Neuronal stem cell (in vitro differentiated cells): ENCODE results near the gene LYVE1.

Source experiments
- DNase-seq: peaks from one replicate; pipeline ENCODE4 v3.0.0-alpha.2; 2013; ENCODE audit warnings: low spot score
- H2AFZ ChIP-seq: one replicate; pipeline ENCODE4 v1.6.1; 2013; ENCODE audit warnings: mild to moderate bottlenecking, low read length, inconsistent platforms
- H2AK5ac ChIP-seq: 2 replicates; pipeline ENCODE4 v1.6.1; 2013; ENCODE audit warnings: low read depth, mild to moderate bottlenecking, inconsistent platforms, low read length, moderate library complexity, mixed read lengths
- H2BK120ac ChIP-seq: 2 replicates; pipeline ENCODE4 v1.6.1; 2013; ENCODE audit warnings: low read depth, mild to moderate bottlenecking, inconsistent platforms, low read length, moderate library complexity, mixed read lengths
- H2BK12ac ChIP-seq: one replicate; pipeline ENCODE4 v1.6.1; 2013; ENCODE audit warnings: low read length, inconsistent platforms
- H2BK15ac ChIP-seq: 2 replicates; pipeline ENCODE4 v1.6.1; 2013; ENCODE audit warnings: mild to moderate bottlenecking, low read length, inconsistent platforms, mixed read lengths
- H2BK5ac ChIP-seq: one replicate; pipeline ENCODE4 v1.6.1; 2013; ENCODE audit warnings: inconsistent platforms, mild to moderate bottlenecking, low read length, moderate library complexity
- H3K14ac ChIP-seq: one replicate; pipeline ENCODE4 v1.6.1; 2013; ENCODE audit warnings: low read length, inconsistent platforms
- H3K18ac ChIP-seq: 2 replicates; pipeline ENCODE4 v1.6.1; 2013; ENCODE audit warnings: low read length, inconsistent platforms
- H3K23ac ChIP-seq: 2 replicates; pipeline ENCODE4 v1.6.1; 2013; ENCODE audit warnings: low read depth, mild to moderate bottlenecking, mixed read lengths, low read length, inconsistent platforms; ENCODE audit not compliant: poor library complexity
- H3K27ac ChIP-seq: replicated peaks from 3 replicates; pipeline ENCODE4 v1.5.1; 2013; ENCODE audit warnings: low read length, inconsistent platforms
- H3K27me3 ChIP-seq, 3 experiments: 2 replicates each; pipeline ENCODE4 v1.6.1; 2013; ENCODE audit warnings: low read length in 3 of 3, mild to moderate bottlenecking in 2 of 3, inconsistent platforms in 1 of 3, low read depth in 1 of 3, mixed read lengths in 1 of 3, moderate library complexity in 1 of 3; ENCODE audit not compliant: control insufficient read depth in 3 of 3, insufficient read depth in 3 of 3
- H3K36me3 ChIP-seq, 2 donors: replicated peaks in 1 of 2; 2 replicates each; pipeline ENCODE4 v1.6.1; 2013; ENCODE audit warnings: low read length in 2 of 2; ENCODE audit not compliant: control insufficient read depth in 2 of 2, insufficient read depth in 2 of 2
- H3K4ac ChIP-seq: 2 replicates; pipeline ENCODE4 v1.6.1; 2013; ENCODE audit warnings: inconsistent platforms, mild to moderate bottlenecking, low read length, moderate library complexity
- H3K4me1 ChIP-seq, 2 donors: 1 replicate in 1 of 2; 2 replicates in 1 of 2; pipeline ENCODE4 v1.6.1; 2013; ENCODE audit warnings: low read length in 2 of 2, low read depth in 1 of 2; ENCODE audit not compliant: control insufficient read depth in 2 of 2, insufficient read depth in 1 of 2
- H3K4me2 ChIP-seq: one replicate; pipeline ENCODE4 v1.6.1; 2013; ENCODE audit warnings: mild to moderate bottlenecking, low read length, inconsistent platforms; ENCODE audit not compliant: insufficient read depth, poor library complexity, severe bottlenecking
- H3K4me3 ChIP-seq, 2 donors: 2 replicates each; pipeline ENCODE4 v1.5.1; 2013; ENCODE audit warnings: low read length in 2 of 2, mild to moderate bottlenecking in 2 of 2, inconsistent platforms in 1 of 2, moderate library complexity in 1 of 2
- H3K79me1 ChIP-seq: one replicate; pipeline ENCODE4 v1.6.1; 2013; ENCODE audit warnings: low read depth, mild to moderate bottlenecking, inconsistent platforms, low read length, moderate library complexity
- H3K9ac ChIP-seq: one replicate; pipeline ENCODE4 v1.6.1; 2013; ENCODE audit warnings: mild to moderate bottlenecking, low read depth, low read length, inconsistent platforms; ENCODE audit not compliant: poor library complexity
- H3K9me3 ChIP-seq, 2 donors: replicated peaks in 1 of 2; 2 replicates each; pipeline versions ENCODE3 to v1.6.1; 2013; ENCODE audit warnings: low read length in 2 of 2, mild to moderate bottlenecking in 2 of 2, inconsistent platforms in 1 of 2, low read depth in 1 of 2, mixed read lengths in 1 of 2, moderate library complexity in 1 of 2; ENCODE audit not compliant: control insufficient read depth in 2 of 2, insufficient read depth in 1 of 2
- H4K8ac ChIP-seq: one replicate; pipeline ENCODE4 v1.6.1; 2013; ENCODE audit warnings: low read depth, mild to moderate bottlenecking, inconsistent platforms, low read length, moderate library complexity
- H4K91ac ChIP-seq: one replicate; pipeline ENCODE4 v1.6.1; 2013; ENCODE audit warnings: low read length, low read depth, mild to moderate bottlenecking, inconsistent platforms; ENCODE audit not compliant: poor library complexity
- WGBS, 2 donors: extraction: QIAGEN DNeasy Blood & Tissue Kit; methylation state at CpG; one replicate each; pipeline ENCODE4 v1.1.7; 2013; ENCODE audit warnings: missing lambda C conversion rate in 2 of 2, mixed read lengths in 1 of 2; ENCODE audit not compliant: insufficient read length in 2 of 2, insufficient replicate concordance in 1 of 2; ENCODE audit errors: extremely low coverage in 2 of 2; 5-methylcytosine and 5-hydroxymethylcytosine counted together

The LYVE1 gene

DNA sequence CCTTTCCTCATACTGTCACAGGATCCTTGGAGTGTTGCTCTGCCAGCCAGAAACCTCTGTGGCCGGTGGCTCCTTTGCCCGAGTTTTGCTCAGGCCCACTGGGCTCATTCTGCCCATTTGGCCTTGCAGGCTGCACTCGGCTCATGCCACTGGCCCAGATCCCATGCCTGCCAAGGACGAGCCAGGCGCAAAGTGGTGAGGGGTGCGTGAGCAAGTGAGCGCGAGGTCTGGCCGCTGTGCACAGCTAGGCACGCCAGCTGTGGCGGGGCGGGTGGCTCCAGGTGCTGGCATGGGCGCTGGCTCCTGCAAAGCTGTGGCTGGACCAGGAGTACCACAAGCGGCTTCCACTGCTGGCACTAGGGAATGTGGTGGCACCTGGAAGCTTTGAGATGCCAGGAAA lies 24.7 kb downstream of the LYVE1 start:
- no peak overlapping the region for H2AFZ ChIP-seq
- H3K4me3 ChIP-seq = peak overlapping the region in 1 of 2 donors; percentile 52
- H3K9me3 ChIP-seq = peaks cover 0 to 3% of the 10 kb centered on the region in 2 donors
- peak overlapping the region; percentile 68 for H3K9ac ChIP-seq
- peak overlapping the region; percentile 40 for H2AK5ac ChIP-seq
- no CpG with 5 or more reads among the region's 14 CpGs for WGBS, 2 donors
- no peak overlapping the region for H4K8ac ChIP-seq
- H3K27me3 ChIP-seq = no peaks in the 10 kb centered on the region
- no peak overlapping the region for H3K4ac ChIP-seq
- peak overlapping the region; percentile 16 for H2BK120ac ChIP-seq
- H3K4me2 ChIP-seq = no peak overlapping the region
- H3K27ac ChIP-seq = no peak overlapping the region
- H3K23ac ChIP-seq = no peak overlapping the region
- H3K18ac ChIP-seq = peak overlapping the region; percentile 59
- no peak for DNase-seq
- H3K79me1 ChIP-seq = peaks cover 4% of the 10 kb centered on the region
- H3K4me1 ChIP-seq = peaks cover 0 to 3% of the 10 kb centered on the region in 2 donors
- H3K36me3 ChIP-seq = no peaks in the 10 kb centered on the region
- H4K91ac ChIP-seq = no peak overlapping the region
- H2BK5ac ChIP-seq = no peak overlapping the region
- no peak overlapping the region for H2BK12ac ChIP-seq
- H2BK15ac ChIP-seq = peak overlapping the region; percentile 15
- peak overlapping the region; percentile 98 for H3K14ac ChIP-seq

DNA sequence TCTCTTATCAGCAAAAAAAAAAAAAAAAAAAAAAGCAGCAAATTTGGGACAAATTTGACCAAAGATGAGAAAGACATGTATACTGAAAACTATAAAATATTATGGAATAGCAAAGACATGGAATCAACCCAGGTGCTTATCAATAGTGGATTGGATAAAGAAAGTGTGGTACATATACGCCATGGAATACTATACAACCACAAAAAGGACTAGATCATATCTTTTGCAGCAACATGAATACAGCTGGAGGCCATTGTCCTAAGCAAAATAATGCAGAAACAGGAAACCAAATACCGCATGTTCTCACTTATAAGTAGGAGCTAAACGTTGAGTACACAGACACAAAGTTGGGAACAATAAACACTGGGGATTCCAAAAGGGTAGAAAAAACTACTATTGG lies 25.7 kb downstream of the LYVE1 start:
- Histone ChIP-seq H3K4ac (no peak overlapping the region), H2BK12ac (no peak overlapping the region), H2AFZ (no peak overlapping the region), H2BK15ac (no peak overlapping the region), H2BK120ac (no peak overlapping the region), H2AK5ac (no peak overlapping the region), H4K8ac (no peak overlapping the region), H3K4me1 (peaks cover 0 to 3% of the 10 kb centered on the region in 2 donors), H3K9me3 (peaks cover 0 to 3% of the 10 kb centered on the region in 2 donors), H3K9ac (no peak overlapping the region), H3K4me3 (no peak overlapping the region), H3K4me2 (no peak overlapping the region), H3K18ac (no peak overlapping the region), H3K27ac (no peak overlapping the region), H3K23ac (no peak overlapping the region), H3K27me3 (no peaks in the 10 kb centered on the region), H2BK5ac (no peak overlapping the region), H3K36me3 (no peaks in the 10 kb centered on the region), H4K91ac (no peak overlapping the region), H3K79me1 (peaks cover 4% of the 10 kb centered on the region), H3K14ac (no peak overlapping the region)
- WGBS, 2 donors = no CpG with 5 or more reads among the region's 3 CpGs
- no peak for DNase-seq

DNA sequence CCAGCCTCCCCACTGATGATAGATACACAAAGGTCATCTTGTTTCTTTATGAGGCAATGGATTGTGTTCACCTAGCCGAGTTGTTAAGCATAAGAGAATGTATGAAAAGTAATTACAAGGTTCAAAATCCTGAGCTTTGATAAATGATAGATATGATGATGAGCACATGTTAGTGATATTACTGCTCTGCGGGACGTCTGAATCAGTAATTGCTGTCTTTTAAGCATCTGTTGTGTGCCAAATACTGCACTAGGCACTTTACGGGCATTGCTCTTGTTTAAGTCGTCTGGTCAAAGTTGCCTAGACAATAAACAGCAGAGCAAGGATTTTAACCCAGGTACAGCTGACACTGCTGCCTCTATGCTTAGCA lies 26.9 kb downstream of the LYVE1 start:
- H4K91ac ChIP-seq = no peak overlapping the region
- no CpG with 5 or more reads among the region's 5 CpGs for WGBS, 2 donors
- no peak overlapping the region for H3K23ac ChIP-seq
- no peak overlapping the region for H2BK120ac ChIP-seq
- no peak overlapping the region for H2BK12ac ChIP-seq
- H3K4me1 ChIP-seq = peaks cover 0 to 3% of the 10 kb centered on the region in 2 donors
- H2AFZ ChIP-seq = peak overlapping the region; percentile 86
- H3K79me1 ChIP-seq = peaks cover 4% of the 10 kb centered on the region
- no peaks in the 10 kb centered on the region for H3K36me3 ChIP-seq
- H2AK5ac ChIP-seq = no peak overlapping the region
- no peak overlapping the region for H2BK15ac ChIP-seq
- no peak overlapping the region for H3K27ac ChIP-seq
- no peak for DNase-seq
- H3K4ac ChIP-seq = no peak overlapping the region
- H3K18ac ChIP-seq = no peak overlapping the region
- H3K4me3 ChIP-seq = peak overlapping the region; percentile 62 to 69
- no peak overlapping the region for H3K9ac ChIP-seq
- no peak overlapping the region for H2BK5ac ChIP-seq
- no peaks in the 10 kb centered on the region for H3K27me3 ChIP-seq
- H3K9me3 ChIP-seq = peaks cover 0 to 3% of the 10 kb centered on the region in 2 donors
- peak overlapping the region; percentile 75 for H3K4me2 ChIP-seq
- no peak overlapping the region for H4K8ac ChIP-seq
- no peak overlapping the region for H3K14ac ChIP-seq

DNA sequence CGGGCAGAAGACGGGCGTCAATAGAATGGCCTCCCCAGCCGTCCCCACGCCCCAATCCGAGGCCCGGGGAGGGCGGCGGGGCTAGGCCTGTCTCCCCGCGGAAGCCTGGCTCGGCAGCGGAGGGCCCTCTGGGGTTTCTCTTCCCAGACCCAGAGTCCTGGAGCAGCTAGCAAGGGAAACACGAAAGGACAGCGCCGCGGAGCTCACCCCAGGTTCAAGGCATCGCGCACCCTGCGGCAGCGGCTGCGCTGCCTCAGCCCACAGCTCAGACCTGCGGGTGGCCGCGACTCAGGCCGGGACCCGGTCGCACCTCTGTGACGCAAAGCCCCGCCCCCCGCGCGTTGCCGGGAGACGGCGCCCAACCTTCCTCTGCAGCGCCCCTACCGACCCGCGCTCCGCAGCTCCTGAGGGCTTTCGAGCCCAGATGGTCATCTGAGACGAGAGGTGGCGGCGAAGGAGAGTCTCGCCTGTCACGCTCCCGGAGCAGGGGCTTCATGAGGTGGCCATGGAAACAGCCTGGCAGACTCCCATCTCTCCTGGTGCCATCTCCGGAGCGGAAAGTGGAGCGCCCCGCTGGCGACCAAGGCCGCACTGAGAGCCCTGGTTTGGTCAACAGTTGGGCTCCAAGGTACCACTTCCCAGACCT lies 27.4 kb downstream of the LYVE1 start, which contains the start of gene RNF141:
TSS of gene RNF141 (minus strand) at position 273 of the 646 bp plus-strand sequence. CDS start 7,029 bp downstream, outside the sequence.
- Histone ChIP-seq H3K79me1 (peaks cover 4% of the 10 kb centered on the region), H3K4ac (no peak within 1 kb of the TSS), H2AFZ (peak within 1 kb of the TSS; percentile 86), H3K4me2 (peak within 1 kb of the TSS; percentile 75), H2AK5ac (no peak within 1 kb of the TSS), H2BK5ac (no peak within 1 kb of the TSS), H3K9me3 (peaks cover 0 to 3% of the 10 kb centered on the region in 2 donors), H4K8ac (no peak within 1 kb of the TSS), H3K27me3 (no peaks in the 10 kb centered on the region), H2BK120ac (no peak within 1 kb of the TSS), H3K36me3 (no peaks in the 10 kb centered on the region), H3K18ac (peak within 1 kb of the TSS; percentile 89), H3K4me3 (peak within 1 kb of the TSS; percentile 62 to 93), H3K9ac (peak within 1 kb of the TSS; percentile 78), H4K91ac (no peak within 1 kb of the TSS), H3K23ac (peak within 1 kb of the TSS; percentile 98), H3K27ac (peak within 1 kb of the TSS; percentile 51), H2BK15ac (peak within 1 kb of the TSS; percentile 62), H3K14ac (no peak within 1 kb of the TSS), H3K4me1 (peaks cover 0 to 3% of the 10 kb centered on the region in 2 donors), H2BK12ac (no peak within 1 kb of the TSS)
- no CpG with 5 or more reads among the region's 54 CpGs for WGBS, 2 donors
- peak; percentile 95 for DNase-seq
